ENCODE data around the gene GNG2.

The GNG2 gene

GRCh38 chr14:51865953-51866747 lies 5.7 kb downstream of the GNG2 start:
- H3K9me3 ChIP-seq (ENCODE audit: control insufficient read depth, insufficient read depth, low read depth, low read length), result no peaks in the 10 kb centered on the region
- POLR2A ChIA-PET, result no interaction called here
- H3K36me3 ChIP-seq (ENCODE audit: control insufficient read depth in 2 of 2, insufficient read depth in 1 of 2, low read length in 2 of 2), result no peaks in the 10 kb centered on the region
- TF ChIP-seq ZNF302 (tag by site-specific recombination; IDR thresholded peaks at IDR 0.05; ENCODE audit: low read depth) (no peak), ZNF585B (tag by site-specific recombination; IDR thresholded peaks at IDR 0.05) (no peak), SP7 (tag by site-specific recombination; IDR thresholded peaks at IDR 0.05) (no peak)
- peaks cover 16% of the 10 kb centered on the region for H3K4me1 ChIP-seq (ENCODE audit: control insufficient read depth, insufficient read depth, low read length)
- no peak overlapping the region for H3K4me3 ChIP-seq (ENCODE audit: low read depth, low read length)
- CTCF ChIA-PET, result no interaction called here
- H3K27ac ChIP-seq (ENCODE audit: extremely low read depth, low read depth, low read length), result no peak overlapping the region

GRCh38 chr14:51867741-51868140 lies 7.3 kb downstream of the GNG2 start:
- H3K4me3 ChIP-seq (ENCODE audit: low read depth, low read length), result no peak overlapping the region
- peaks cover 12% of the 10 kb centered on the region for H3K4me1 ChIP-seq (ENCODE audit: control insufficient read depth, insufficient read depth, low read length)
- no peaks in the 10 kb centered on the region for H3K9me3 ChIP-seq (ENCODE audit: control insufficient read depth, insufficient read depth, low read depth, low read length)
- no peak for TF ChIP-seq ZNF394 (tag by site-specific recombination; IDR thresholded peaks at IDR 0.05; ENCODE audit: borderline replicate concordance)
- TF ChIP-seq ZNF274 (IDR thresholded peaks at IDR 0.05; ENCODE audit: low read length), result no peak
- TF ChIP-seq ZNF274 (tag by site-specific recombination; IDR thresholded peaks at IDR 0.05; ENCODE audit: borderline replicate concordance), result no peak
- no peak for TF ChIP-seq ZNF624 (tag by site-specific recombination; IDR thresholded peaks at IDR 0.05)
- TF ChIP-seq ZNF404 (tag by site-specific recombination; IDR thresholded peaks at IDR 0.05), result no peak
- TF ChIP-seq ZNF133 (tag by site-specific recombination; IDR thresholded peaks at IDR 0.05), result no peak
- TF ChIP-seq ZNF585B (tag by site-specific recombination; IDR thresholded peaks at IDR 0.05), result no peak
- TF ChIP-seq ZNF366 (tag by site-specific recombination; conservative IDR thresholded peaks at IDR 0.05), result no peak
- no peak for TF ChIP-seq ZNF157 (tag by site-specific recombination; IDR thresholded peaks at IDR 0.05)
- no peak for TF ChIP-seq ZBTB21 (tag by site-specific recombination; IDR thresholded peaks at IDR 0.05)
- H3K36me3 ChIP-seq (ENCODE audit: control insufficient read depth in 2 of 2, insufficient read depth in 1 of 2, low read length in 2 of 2), result no peaks in the 10 kb centered on the region
- ChIA-PET POLR2A (no interaction called here), CTCF (interaction anchor here (0.6 kb wide), 1 partner anchor 35 kb away, joined by 3 read pairs; no protein-coding TSS in a partner anchor)
- H3K27ac ChIP-seq (ENCODE audit: extremely low read depth, low read depth, low read length), result no peak overlapping the region

DNA sequence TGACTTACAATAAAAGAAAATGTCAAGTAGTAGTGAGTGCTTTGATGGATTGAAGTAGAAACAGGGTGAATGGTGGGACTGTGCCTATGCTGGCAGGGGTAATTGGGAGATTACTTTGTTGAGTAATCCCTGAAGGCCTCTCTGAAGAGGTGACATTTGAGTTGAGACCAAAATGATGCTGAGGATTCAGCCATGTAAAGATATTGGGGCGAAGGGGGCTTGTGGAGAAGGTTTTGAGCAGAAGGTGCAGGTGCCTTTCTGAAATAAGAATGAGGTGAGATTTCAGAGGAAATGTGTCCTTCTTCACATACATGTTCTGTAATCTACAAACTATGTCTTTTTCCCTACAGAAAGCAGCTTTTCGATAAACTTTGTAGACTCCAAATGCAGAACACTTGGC lies 8.0 kb downstream of the GNG2 start:
- ChIA-PET POLR2A (interaction anchor here (1.2 kb wide), 1 partner anchor 8 kb away, joined by 3 read pairs; the partner anchor contains the start of gene GNG2), CTCF (no interaction called here)
- no peak overlapping the region for H3K27ac ChIP-seq (ENCODE audit: extremely low read depth, low read depth, low read length)
- no peaks in the 10 kb centered on the region for H3K36me3 ChIP-seq (ENCODE audit: control insufficient read depth in 2 of 2, insufficient read depth in 1 of 2, low read length in 2 of 2)
- H3K4me3 ChIP-seq (ENCODE audit: low read depth, low read length), result no peak overlapping the region
- no peaks in the 10 kb centered on the region for H3K9me3 ChIP-seq (ENCODE audit: control insufficient read depth, insufficient read depth, low read depth, low read length)
- H3K4me1 ChIP-seq (ENCODE audit: control insufficient read depth, insufficient read depth, low read length), result peaks cover 14% of the 10 kb centered on the region
- TF ChIP-seq ZNF211 (tag by site-specific recombination; IDR thresholded peaks at IDR 0.05; ENCODE audit: low read depth) (no peak), ZNF768 (tag by site-specific recombination; IDR thresholded peaks at IDR 0.05) (no peak), ZNF114 (tag by site-specific recombination; IDR thresholded peaks at IDR 0.05) (no peak), GFI1B (tag by site-specific recombination; IDR thresholded peaks at IDR 0.05) (no peak), ZBTB49 (tag by site-specific recombination; IDR thresholded peaks at IDR 0.05; ENCODE audit: low read depth) (no peak)
- TF ChIP-seq, protein P1, sequence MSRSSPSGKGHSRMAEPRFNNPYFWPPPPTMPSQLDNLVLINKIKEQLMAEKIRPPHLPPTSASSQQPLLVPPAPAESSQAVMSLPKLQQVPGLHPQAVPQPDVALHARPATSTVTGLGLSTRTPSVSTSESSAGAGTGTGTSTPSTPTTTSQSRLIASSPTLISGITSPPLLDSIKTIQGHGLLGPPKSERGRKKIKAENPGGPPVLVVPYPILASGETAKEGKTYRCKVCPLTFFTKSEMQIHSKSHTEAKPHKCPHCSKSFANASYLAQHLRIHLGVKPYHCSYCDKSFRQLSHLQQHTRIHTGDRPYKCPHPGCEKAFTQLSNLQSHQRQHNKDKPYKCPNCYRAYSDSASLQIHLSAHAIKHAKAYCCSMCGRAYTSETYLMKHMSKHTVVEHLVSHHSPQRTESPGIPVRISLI (tag by site-specific recombination; IDR thresholded peaks at IDR 0.05), result no peak
- TF ChIP-seq, protein P2, sequence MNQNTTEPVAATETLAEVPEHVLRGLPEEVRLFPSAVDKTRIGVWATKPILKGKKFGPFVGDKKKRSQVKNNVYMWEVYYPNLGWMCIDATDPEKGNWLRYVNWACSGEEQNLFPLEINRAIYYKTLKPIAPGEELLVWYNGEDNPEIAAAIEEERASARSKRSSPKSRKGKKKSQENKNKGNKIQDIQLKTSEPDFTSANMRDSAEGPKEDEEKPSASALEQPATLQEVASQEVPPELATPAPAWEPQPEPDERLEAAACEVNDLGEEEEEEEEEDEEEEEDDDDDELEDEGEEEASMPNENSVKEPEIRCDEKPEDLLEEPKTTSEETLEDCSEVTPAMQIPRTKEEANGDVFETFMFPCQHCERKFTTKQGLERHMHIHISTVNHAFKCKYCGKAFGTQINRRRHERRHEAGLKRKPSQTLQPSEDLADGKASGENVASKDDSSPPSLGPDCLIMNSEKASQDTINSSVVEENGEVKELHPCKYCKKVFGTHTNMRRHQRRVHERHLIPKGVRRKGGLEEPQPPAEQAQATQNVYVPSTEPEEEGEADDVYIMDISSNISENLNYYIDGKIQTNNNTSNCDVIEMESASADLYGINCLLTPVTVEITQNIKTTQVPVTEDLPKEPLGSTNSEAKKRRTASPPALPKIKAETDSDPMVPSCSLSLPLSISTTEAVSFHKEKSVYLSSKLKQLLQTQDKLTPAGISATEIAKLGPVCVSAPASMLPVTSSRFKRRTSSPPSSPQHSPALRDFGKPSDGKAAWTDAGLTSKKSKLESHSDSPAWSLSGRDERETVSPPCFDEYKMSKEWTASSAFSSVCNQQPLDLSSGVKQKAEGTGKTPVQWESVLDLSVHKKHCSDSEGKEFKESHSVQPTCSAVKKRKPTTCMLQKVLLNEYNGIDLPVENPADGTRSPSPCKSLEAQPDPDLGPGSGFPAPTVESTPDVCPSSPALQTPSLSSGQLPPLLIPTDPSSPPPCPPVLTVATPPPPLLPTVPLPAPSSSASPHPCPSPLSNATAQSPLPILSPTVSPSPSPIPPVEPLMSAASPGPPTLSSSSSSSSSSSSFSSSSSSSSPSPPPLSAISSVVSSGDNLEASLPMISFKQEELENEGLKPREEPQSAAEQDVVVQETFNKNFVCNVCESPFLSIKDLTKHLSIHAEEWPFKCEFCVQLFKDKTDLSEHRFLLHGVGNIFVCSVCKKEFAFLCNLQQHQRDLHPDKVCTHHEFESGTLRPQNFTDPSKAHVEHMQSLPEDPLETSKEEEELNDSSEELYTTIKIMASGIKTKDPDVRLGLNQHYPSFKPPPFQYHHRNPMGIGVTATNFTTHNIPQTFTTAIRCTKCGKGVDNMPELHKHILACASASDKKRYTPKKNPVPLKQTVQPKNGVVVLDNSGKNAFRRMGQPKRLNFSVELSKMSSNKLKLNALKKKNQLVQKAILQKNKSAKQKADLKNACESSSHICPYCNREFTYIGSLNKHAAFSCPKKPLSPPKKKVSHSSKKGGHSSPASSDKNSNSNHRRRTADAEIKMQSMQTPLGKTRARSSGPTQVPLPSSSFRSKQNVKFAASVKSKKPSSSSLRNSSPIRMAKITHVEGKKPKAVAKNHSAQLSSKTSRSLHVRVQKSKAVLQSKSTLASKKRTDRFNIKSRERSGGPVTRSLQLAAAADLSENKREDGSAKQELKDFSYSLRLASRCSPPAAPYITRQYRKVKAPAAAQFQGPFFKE (tag by site-specific recombination; IDR thresholded peaks at IDR 0.05; ENCODE audit: borderline replicate concordance), result no peak
- TF ChIP-seq, protein P3, sequence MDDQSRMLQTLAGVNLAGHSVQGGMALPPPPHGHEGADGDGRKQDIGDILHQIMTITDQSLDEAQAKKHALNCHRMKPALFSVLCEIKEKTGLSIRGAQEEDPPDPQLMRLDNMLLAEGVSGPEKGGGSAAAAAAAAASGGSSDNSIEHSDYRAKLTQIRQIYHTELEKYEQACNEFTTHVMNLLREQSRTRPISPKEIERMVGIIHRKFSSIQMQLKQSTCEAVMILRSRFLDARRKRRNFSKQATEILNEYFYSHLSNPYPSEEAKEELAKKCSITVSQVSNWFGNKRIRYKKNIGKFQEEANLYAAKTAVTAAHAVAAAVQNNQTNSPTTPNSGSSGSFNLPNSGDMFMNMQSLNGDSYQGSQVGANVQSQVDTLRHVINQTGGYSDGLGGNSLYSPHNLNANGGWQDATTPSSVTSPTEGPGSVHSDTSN (CRISPR knock-in tag; IDR thresholded peaks at IDR 0.05), result no peak
